ENCODE results near the gene ARHGAP42. TPM values are rescaled to one million over a fixed set of nuclear protein-coding genes. Genes with fewer than 3 reads are reported as not detected.

The ARHGAP42 gene
- total RNA-seq, 1 donor from 2014 or later, result 21.6 TPM

GRCh38 chr11:100957499-100957898 is 270.4 kb downstream of the ARHGAP42 start:
- peaks cover 5% of the 10 kb centered on the region for H3K36me3 Mint-ChIP-seq (ENCODE audit: low read depth)
- H3K4me3 Mint-ChIP-seq, result no peak overlapping the region
- DNase-seq (ENCODE audit: low read depth, low spot score), result no peak
- TF ChIP-seq CTCF (conservative IDR thresholded peaks at IDR 0.05), result no peak
- no peaks in the 10 kb centered on the region for H3K27me3 Mint-ChIP-seq (ENCODE audit: low read depth)
- H3K4me1 Mint-ChIP-seq, result peaks cover 3% of the 10 kb centered on the region
- no peak overlapping the region for H3K27ac Mint-ChIP-seq (ENCODE audit: unreplicated experiment)
- H3K9me3 Mint-ChIP-seq, result no peaks in the 10 kb centered on the region

DNA sequence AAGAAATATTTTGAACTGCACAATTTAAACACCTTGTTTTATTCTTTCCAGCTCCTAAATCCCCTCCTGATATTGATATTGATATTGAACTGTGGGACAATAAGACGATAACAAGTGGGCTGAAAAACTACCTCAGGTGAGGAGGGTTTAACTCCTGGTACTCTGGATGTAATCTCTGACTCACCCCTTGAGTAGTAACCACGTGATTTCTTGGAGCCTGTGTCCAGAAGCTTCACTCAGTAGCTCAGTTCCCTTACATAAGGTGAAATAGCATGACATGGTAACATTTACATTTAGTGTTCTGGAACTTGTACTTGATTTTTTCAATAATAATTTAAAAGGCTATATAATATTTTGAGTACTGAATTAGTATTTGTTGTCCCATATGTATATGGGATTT is 274.5 kb downstream of the ARHGAP42 start:
- Mint-ChIP-seq H3K27me3 (ENCODE audit: low read depth) (no peaks in the 10 kb centered on the region), H3K27ac (ENCODE audit: unreplicated experiment) (no peak overlapping the region)

DNA sequence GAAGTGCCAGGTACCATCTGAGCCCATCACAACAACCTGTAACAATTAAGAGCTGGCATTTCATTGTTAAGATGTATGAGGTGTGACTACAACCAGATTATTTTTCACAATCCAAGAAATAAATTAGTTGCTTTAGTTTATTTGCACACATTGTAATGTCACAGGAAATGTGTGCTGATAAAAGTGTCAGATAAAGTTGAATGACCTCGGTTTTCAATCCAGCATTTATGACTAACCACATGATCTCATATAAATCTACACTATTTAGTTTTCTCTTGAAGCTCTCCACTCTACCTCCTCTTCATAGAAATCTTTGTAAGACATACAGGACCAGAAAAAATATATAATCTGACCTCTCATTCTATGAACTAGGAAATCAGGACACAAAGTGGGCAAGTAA is 276.3 kb downstream of the ARHGAP42 start:
- H3K36me3 Mint-ChIP-seq (ENCODE audit: low read depth), result peaks cover 21% of the 10 kb centered on the region
- H3K27ac Mint-ChIP-seq (ENCODE audit: unreplicated experiment), result no peak overlapping the region

More for the DNA sequence above, 274.5 kb downstream of the ARHGAP42 start:
- H3K4me3 Mint-ChIP-seq, result no peak overlapping the region
- peaks cover 3% of the 10 kb centered on the region for H3K4me1 Mint-ChIP-seq
- DNase-seq (ENCODE audit: low read depth, low spot score), result no peak
- peaks cover 3% of the 10 kb centered on the region for H3K9me3 Mint-ChIP-seq
- TF ChIP-seq CTCF (conservative IDR thresholded peaks at IDR 0.05), result no peak
- peaks cover 15% of the 10 kb centered on the region for H3K36me3 Mint-ChIP-seq (ENCODE audit: low read depth)

GRCh38 chr11:100964435-100964834 is 277.3 kb downstream of the ARHGAP42 start:
- DNase-seq (ENCODE audit: low read depth, low spot score), result no peak
- Mint-ChIP-seq H3K4me1 (no peaks in the 10 kb centered on the region), H3K36me3 (ENCODE audit: low read depth) (peaks cover 26% of the 10 kb centered on the region), H3K9me3 (peaks cover 8% of the 10 kb centered on the region), H3K4me3 (no peak overlapping the region), H3K27me3 (ENCODE audit: low read depth) (no peaks in the 10 kb centered on the region), H3K27ac (ENCODE audit: unreplicated experiment) (no peak overlapping the region)
- TF ChIP-seq CTCF (conservative IDR thresholded peaks at IDR 0.05), result no peak

More for the DNA sequence above, 276.3 kb downstream of the ARHGAP42 start:
- H3K9me3 Mint-ChIP-seq, result peaks cover 6% of the 10 kb centered on the region
- no peak for DNase-seq (ENCODE audit: low read depth, low spot score)
- H3K27me3 Mint-ChIP-seq (ENCODE audit: low read depth), result no peaks in the 10 kb centered on the region
- no peak overlapping the region for H3K4me3 Mint-ChIP-seq
- no peak for TF ChIP-seq CTCF (conservative IDR thresholded peaks at IDR 0.05)
- no peaks in the 10 kb centered on the region for H3K4me1 Mint-ChIP-seq

GRCh38 chr11:100965346-100965745 is 278.3 kb downstream of the ARHGAP42 start:
- no peak overlapping the region for H3K27ac Mint-ChIP-seq (ENCODE audit: unreplicated experiment)
- peaks cover 32% of the 10 kb centered on the region for H3K36me3 Mint-ChIP-seq (ENCODE audit: low read depth)

More at GRCh38 chr11:100965346-100965745, 278.3 kb downstream of the ARHGAP42 start:
- H3K4me1 Mint-ChIP-seq, result no peaks in the 10 kb centered on the region
- no peak overlapping the region for H3K4me3 Mint-ChIP-seq
- no peak for DNase-seq (ENCODE audit: low read depth, low spot score)
- peaks cover 11% of the 10 kb centered on the region for H3K9me3 Mint-ChIP-seq
- TF ChIP-seq CTCF (conservative IDR thresholded peaks at IDR 0.05), result no peak
- no peaks in the 10 kb centered on the region for H3K27me3 Mint-ChIP-seq (ENCODE audit: low read depth)
